ENCODE data around the gene SYT17.

SYT17 gene

GRCh38 chr16:19173059-19173458 is 5.0 kb downstream of the SYT17 start:
- H3K4me3 ChIP-seq (ENCODE audit: low read depth, low read length) = no peak overlapping the region
- DNase-seq (ENCODE audit: low read depth) = no peak
- no peak for TF ChIP-seq MYC (IDR thresholded peaks at IDR 0.05; ENCODE audit: low read depth, low read length)
- no peak for TF ChIP-seq MAX (IDR thresholded peaks at IDR 0.05; ENCODE audit: low read depth, low read length)
- TF ChIP-seq POLR2A (IDR thresholded peaks at IDR 0.05; ENCODE audit: extremely low read depth, insufficient read length) = no peak
- TF ChIP-seq CTCF (IDR thresholded peaks at IDR 0.05; ENCODE audit: low read depth, low read length) = no peak

GRCh38 chr16:19173649-19174383 is 5.8 kb downstream of the SYT17 start:
- no peak overlapping the region for H3K4me3 ChIP-seq (ENCODE audit: low read depth, low read length)
- no peak for DNase-seq (ENCODE audit: low read depth)
- no peak for TF ChIP-seq POLR2A (IDR thresholded peaks at IDR 0.05; ENCODE audit: extremely low read depth, insufficient read length)
- TF ChIP-seq MYC (IDR thresholded peaks at IDR 0.05; ENCODE audit: low read depth, low read length) = no peak
- no peak for TF ChIP-seq MAX (IDR thresholded peaks at IDR 0.05; ENCODE audit: low read depth, low read length)
- TF ChIP-seq CTCF (IDR thresholded peaks at IDR 0.05; ENCODE audit: low read depth, low read length) = no peak

GRCh38 chr16:19174478-19174877 is 6.4 kb downstream of the SYT17 start:
- TF ChIP-seq MAX (IDR thresholded peaks at IDR 0.05; ENCODE audit: low read depth, low read length) (no peak), CTCF (IDR thresholded peaks at IDR 0.05; ENCODE audit: low read depth, low read length) (no peak), MYC (IDR thresholded peaks at IDR 0.05; ENCODE audit: low read depth, low read length) (no peak), POLR2A (IDR thresholded peaks at IDR 0.05; ENCODE audit: extremely low read depth, insufficient read length) (no peak)
- no peak for DNase-seq (ENCODE audit: low read depth)
- H3K4me3 ChIP-seq (ENCODE audit: low read depth, low read length) = no peak overlapping the region

- no peak overlapping the region for H3K4me3 ChIP-seq (ENCODE audit: low read depth, low read length)
- DNase-seq (ENCODE audit: low read depth) = peak; percentile 20
- TF ChIP-seq POLR2A (IDR thresholded peaks at IDR 0.05; ENCODE audit: extremely low read depth, insufficient read length) = no peak
- TF ChIP-seq MAX (IDR thresholded peaks at IDR 0.05; ENCODE audit: low read depth, low read length) = no peak
- TF ChIP-seq CTCF (IDR thresholded peaks at IDR 0.05; ENCODE audit: low read depth, low read length) = no peak
- no peak for TF ChIP-seq MYC (IDR thresholded peaks at IDR 0.05; ENCODE audit: low read depth, low read length)
Measured at GRCh38 chr16:19175492-19176262, 7.6 kb downstream of the SYT17 start.

- TF ChIP-seq MYC (IDR thresholded peaks at IDR 0.05; ENCODE audit: low read depth, low read length) = no peak
- no peak for TF ChIP-seq MAX (IDR thresholded peaks at IDR 0.05; ENCODE audit: low read depth, low read length)
- no peak for DNase-seq (ENCODE audit: low read depth)
- H3K4me3 ChIP-seq (ENCODE audit: low read depth, low read length) = no peak overlapping the region
Measured at GRCh38 chr16:19177111-19177739, 9.2 kb downstream of the SYT17 start.

Data from NB4 (cell line).